Activated B cell treated with CpG ODN at 0.5 μM for 24 hours (primary cell): ENCODE data around the gene STUB1. TPM values are rescaled to one million over a fixed set of nuclear protein-coding genes. Genes with fewer than 3 reads are reported as not detected.
A peak's percentile ranks its signal among the peaks of the same experiment; 100 is the strongest.

Experiments
- ATAC-seq: fragments of 200-7000 bp; cut with Tn5 transposase; one replicate; pipeline ENCODE4 v1.10.0; 2021; ENCODE audit warnings: low read depth, mild to moderate bottlenecking, moderate library complexity
- CTCF ChIA-PET: fragments of 350-600 bp; sonication (Branson Sonifier 250); formaldehyde crosslinking; loops from one replicate; lab custom pipeline; 2021; ENCODE audit warnings: antibody characterized with exemption; lab: Charles Lee
- POLR2A ChIA-PET: fragments of 350-600 bp; sonication (Branson Sonifier 250); formaldehyde crosslinking; loops from one replicate; lab custom pipeline; 2021; ENCODE audit warnings: antibody characterized with exemption; lab: Charles Lee
- DNase-seq: peaks from one replicate; pipeline ENCODE4 v3.0.0; 2022
- H3K27ac Mint-ChIP-seq: one replicate; pipeline ENCODE4 v1.8.0; 2020; ENCODE audit warnings: mixed read lengths
- H3K27me3 Mint-ChIP-seq: one replicate; pipeline ENCODE4 v1.8.0; 2021; ENCODE audit warnings: mixed read lengths
- H3K36me3 Mint-ChIP-seq: one replicate; pipeline ENCODE4 v1.8.0; 2021; ENCODE audit warnings: low read depth, mixed read lengths
- H3K4me1 Mint-ChIP-seq: one replicate; pipeline ENCODE4 v1.8.0; 2021; ENCODE audit warnings: mixed read lengths
- H3K4me3 Mint-ChIP-seq: one replicate; pipeline ENCODE4 v1.8.0; 2020; ENCODE audit warnings: mild to moderate bottlenecking, mixed read lengths
- H3K9me3 Mint-ChIP-seq: one replicate; pipeline ENCODE4 v1.8.0; 2020; ENCODE audit warnings: mixed read lengths
- CTCF ChIP-seq: fragments of 200-600 bp; IDR thresholded peaks from one replicate; pipeline ENCODE4 v1.8.0; 2022; ENCODE audit warnings: antibody characterized with exemption, mild to moderate bottlenecking
- intact Hi-C: fragments of 100-400 bp; cut with micrococcal nuclease; formaldehyde crosslinking; loops from one replicate; pipeline ENCODE4 v1.15.1; 2024
- total RNA-seq: library from RNA; stranded (reverse); gene quantifications from 2 replicates; pipeline ENCODE4 v1.2.3, GENCODE V29; 2022

STUB1 gene
- total RNA-seq, 1 donor from 2014 or later, result 81.2 TPM

DNA sequence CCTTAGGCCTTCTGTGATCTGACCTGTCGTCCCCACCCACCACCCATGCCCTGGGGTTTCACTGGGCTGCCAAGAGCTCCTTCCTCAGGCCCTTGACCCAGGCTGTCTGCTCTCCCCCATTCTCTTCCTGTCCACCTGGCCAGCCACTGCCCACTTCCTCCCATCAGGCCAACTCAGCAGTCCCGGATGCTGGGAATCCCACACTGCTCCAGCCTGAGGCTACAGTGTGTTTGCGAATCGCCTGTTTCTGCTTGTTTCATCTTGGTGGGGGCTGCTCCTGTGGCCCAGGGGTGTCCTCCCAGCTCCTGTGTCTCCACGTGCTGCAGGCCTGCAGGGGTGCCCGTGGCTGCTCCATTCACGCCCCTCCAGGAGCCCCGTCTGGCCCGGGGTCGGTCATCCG lies 33.9 kb downstream of the STUB1 start:
- H3K36me3 Mint-ChIP-seq, result no peaks in the 10 kb centered on the region
- no peak for DNase-seq
- CTCF ChIA-PET, result interaction anchor here (1.5 to 2.6 kb wide), 2 partner anchors 71 to 388 kb away, joined by 6 to 13 read pairs; no protein-coding TSS in a partner anchor
- intact Hi-C loops, result loop anchor here (1.0 to 5.0 kb wide), 2 partner anchors 74 to 163 kb away; partner anchors contain the start of genes CHTF18 and RPUSD1
- H3K4me1 Mint-ChIP-seq, result peaks cover 11% of the 10 kb centered on the region
- H3K27ac Mint-ChIP-seq, result no peak overlapping the region
- TF ChIP-seq CTCF, result no peak
- POLR2A ChIA-PET, result interaction anchor here (1.3 kb wide), 1 partner anchor 14 kb away, joined by 5 read pairs; no protein-coding TSS in a partner anchor
- no peak for ATAC-seq
- H3K27me3 Mint-ChIP-seq, result peaks cover 10% of the 10 kb centered on the region
- peak overlapping the region; percentile 36 for H3K4me3 Mint-ChIP-seq
- no peaks in the 10 kb centered on the region for H3K9me3 Mint-ChIP-seq

DNA sequence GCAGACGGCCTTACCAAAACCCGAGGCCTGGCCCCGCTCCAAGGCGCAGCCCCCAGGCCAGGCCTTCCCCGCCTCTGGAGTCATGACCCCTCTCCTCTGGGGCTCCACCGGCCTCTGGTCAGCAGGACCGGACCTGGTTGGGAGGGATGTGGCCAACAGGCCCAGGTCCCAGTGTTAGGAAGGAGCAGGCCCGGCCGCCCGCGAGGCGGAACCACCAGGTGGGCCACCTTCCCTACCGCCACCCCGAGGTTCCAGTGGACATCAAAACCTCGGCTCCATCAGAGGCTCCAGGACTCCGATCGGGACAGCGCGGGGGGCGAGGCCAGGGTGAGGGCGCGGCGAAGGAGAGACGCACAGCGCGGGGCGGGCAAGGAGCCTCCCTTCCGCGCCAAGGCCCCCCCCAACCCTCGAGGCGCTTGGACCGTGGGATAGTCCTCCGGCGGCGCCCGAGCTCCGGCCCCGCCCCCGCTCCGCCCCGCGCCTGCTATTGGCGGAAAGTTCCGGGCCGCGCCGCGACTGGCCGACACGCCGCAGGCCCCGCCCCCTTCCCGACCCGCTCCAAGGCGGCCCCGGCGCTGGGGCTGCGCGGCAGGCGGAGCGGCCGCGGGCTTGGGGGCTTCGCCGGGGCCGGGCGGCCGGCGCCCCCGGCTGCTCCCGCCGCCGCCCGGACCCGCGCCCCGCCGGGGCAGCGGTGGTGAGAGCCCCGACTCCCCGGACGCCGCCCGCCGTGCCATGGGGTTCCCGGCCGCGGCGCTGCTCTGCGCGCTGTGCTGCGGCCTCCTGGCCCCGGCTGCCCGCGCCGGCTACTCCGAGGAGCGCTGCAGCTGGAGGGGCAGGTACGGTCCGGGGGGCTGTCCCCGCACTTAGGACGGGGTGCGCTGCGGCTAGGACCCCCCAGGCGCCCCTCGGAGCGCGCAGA lies 34.6 kb downstream of the STUB1 start, which contains the start of gene METRN:
Gene METRN, plus strand, starts transcription at position 561 of the 919 bp plus-strand sequence. Its CDS starts 172 bp downstream, at position 733.
- Mint-ChIP-seq H3K4me3 (peak within 1 kb of the TSS; percentile 68), H3K27ac (no peak within 1 kb of the TSS), H3K4me1 (peaks cover 16% of the 10 kb centered on the region), H3K36me3 (no peaks in the 10 kb centered on the region), H3K27me3 (peaks cover 7% of the 10 kb centered on the region), H3K9me3 (no peaks in the 10 kb centered on the region)
- TF ChIP-seq CTCF, result no peak
- peak; percentile 89 for DNase-seq
- peak; percentile 91 for ATAC-seq
- ChIA-PET POLR2A (interaction anchor here (1.0 to 2.8 kb wide), 5 partner anchors 10 to 73 kb away, joined by 3 to 8 read pairs (median 5); partner anchors contain the start of genes CHTF18 and RPUSD1), CTCF (interaction anchor here (0.6 to 1.5 kb wide), 4 partner anchors 13 to 74 kb away, joined by 3 to 6 read pairs (median 4); partner anchors contain the start of genes CHTF18, CIAO3 and RPUSD1)
- intact Hi-C loops, result loop anchor here (1.0 to 5.0 kb wide), 3 partner anchors 48 to 162 kb away; partner anchors contain the start of genes CHTF18 and RPUSD1

GRCh38 chr16:715477-716199 lies 35.4 kb downstream of the STUB1 start:
- intact Hi-C loops, result loop anchor here (1.0 kb wide), 1 partner anchor 48 kb away; no protein-coding TSS in a partner anchor
- Mint-ChIP-seq H3K9me3 (no peaks in the 10 kb centered on the region), H3K36me3 (no peaks in the 10 kb centered on the region), H3K4me1 (peaks cover 22% of the 10 kb centered on the region), H3K27me3 (peaks cover 7% of the 10 kb centered on the region), H3K4me3 (peak overlapping the region; percentile 68), H3K27ac (no peak overlapping the region)
- ATAC-seq (peak; percentile 7), DNase-seq (peak; percentile 42)
- CTCF ChIA-PET, result interaction anchor here (0.6 to 1.2 kb wide), 4 partner anchors 12 to 73 kb away, joined by 3 to 4 read pairs (median 3); partner anchors contain the start of genes CHTF18, CIAO3 and RPUSD1
- no peak for TF ChIP-seq CTCF
- POLR2A ChIA-PET, result interaction anchor here (0.7 to 2.8 kb wide), 10 partner anchors 9 to 365 kb away, joined by 3 to 8 read pairs (median 4); partner anchors contain the start of genes CHTF18, CIAO3, RPUSD1 and WDR24

- intact Hi-C loops, result no loop called here
Observed at GRCh38 chr16:716200-716568, 36.0 kb downstream of the STUB1 start.

More at GRCh38 chr16:716200-716568, 36.0 kb downstream of the STUB1 start:
- no peak for DNase-seq
- ChIA-PET POLR2A (interaction anchor here (0.7 to 2.8 kb wide), 8 partner anchors 12 to 248 kb away, joined by 3 to 8 read pairs (median 4); partner anchors contain the start of genes CHTF18, CIAO3, RPUSD1 and WDR24), CTCF (interaction anchor here (0.9 kb wide), 1 partner anchor 27 kb away, joined by 3 read pairs; no protein-coding TSS in a partner anchor)
- ATAC-seq, result no peak
- H3K4me1 Mint-ChIP-seq, result peaks cover 22% of the 10 kb centered on the region
- no peak for TF ChIP-seq CTCF
- peaks cover 7% of the 10 kb centered on the region for H3K27me3 Mint-ChIP-seq
- H3K36me3 Mint-ChIP-seq, result no peaks in the 10 kb centered on the region
- H3K4me3 Mint-ChIP-seq, result peak overlapping the region; percentile 68
- no peaks in the 10 kb centered on the region for H3K9me3 Mint-ChIP-seq
- no peak overlapping the region for H3K27ac Mint-ChIP-seq
